Body of pancreas (tissue), 4 donors: Measurements from ENCODE around the gene PERP. TPM values are rescaled to one million over a fixed set of nuclear protein-coding genes. Genes with fewer than 3 reads are reported as not detected.

Experiments used
- ATAC-seq: fragments of 150-250 bp; one replicate; pipeline ENCODE4 v1.9.1; 2016
- DNase-seq, 4 donors: peaks; one replicate each; pipeline ENCODE4 v3.0.0-alpha.2; 2019
- H3K27ac ChIP-seq, 4 donors: fragments of 200-600 bp; sonication (generic); 1 replicate in 3 of 4; 2 replicates in 1 of 4; pipeline versions ENCODE4 v1.5.1 to v1.6.1; 2016 to 2019; ENCODE audit warnings: mild to moderate bottlenecking in 1 of 4, mixed read lengths in 1 of 4, moderate library complexity in 1 of 4
- H3K27me3 ChIP-seq, 2 donors: fragments of 200-600 bp; sonication (generic); one replicate each; pipeline ENCODE4 v1.6.0; 2016; ENCODE audit warnings: mild to moderate bottlenecking in 1 of 2
- H3K36me3 ChIP-seq, 2 donors: fragments of 200-600 bp; sonication (generic); replicated peaks in 1 of 2; 2 replicates each; pipeline ENCODE4 v1.5.1; 2016; ENCODE audit warnings: low read depth in 2 of 2; ENCODE audit not compliant: insufficient read depth in 1 of 2
- H3K4me1 ChIP-seq: fragments of 200-600 bp; sonication (generic); one replicate; pipeline ENCODE4 v1.6.0; 2016
- H3K4me3 ChIP-seq, 2 donors: fragments of 200-600 bp; sonication (generic); 1 replicate in 1 of 2; 2 replicates in 1 of 2; pipeline ENCODE4 v1.5.1; 2016 to 2019
- H3K9me3 ChIP-seq, 3 donors: fragments of 200-600 bp; sonication (generic); 1 replicate in 2 of 3; 2 replicates in 1 of 3; pipeline ENCODE4 v1.5.1; 2016
- POLR2A ChIP-seq, 3 donors: fragments of 450-650 bp; IDR thresholded peaks; one replicate each; pipeline ENCODE4 v1.6.1; 2016; ENCODE audit warnings: antibody characterized with exemption in 3 of 3, mild to moderate bottlenecking in 2 of 3
- WGBS, 2 donors: methylation state at CpG; one replicate each; pipeline ENCODE4 v1.1.5; 2017; 5-methylcytosine and 5-hydroxymethylcytosine counted together
- intact Hi-C: fragments of 100-400 bp; cut with DNase I; formaldehyde crosslinking; loops from one replicate; pipeline ENCODE4 v1.15.1; 2023
- total RNA-seq, 2 donors: library from RNA; depleted of rRNA; stranded (reverse); fragments of >200 nt; gene quantifications; one replicate each; pipeline ENCODE4 v1.1.0, GENCODE V29; 2016
- TF ChIP-seq, protein P1 (sequence below), 7 experiments: fragments of 450-650 bp in 4 of 7; fragments of 200-600 bp in 3 of 7; sonication (generic) in 3 of 7; IDR thresholded peaks; one replicate each; pipeline ENCODE4 v1.5.1; 2016 to 2019; ENCODE audit warnings: antibody characterized with exemption in 7 of 7

Gene PERP
- total RNA-seq, 2 donors from 2014 or later, result 16.5 to 35.8 TPM

DNA sequence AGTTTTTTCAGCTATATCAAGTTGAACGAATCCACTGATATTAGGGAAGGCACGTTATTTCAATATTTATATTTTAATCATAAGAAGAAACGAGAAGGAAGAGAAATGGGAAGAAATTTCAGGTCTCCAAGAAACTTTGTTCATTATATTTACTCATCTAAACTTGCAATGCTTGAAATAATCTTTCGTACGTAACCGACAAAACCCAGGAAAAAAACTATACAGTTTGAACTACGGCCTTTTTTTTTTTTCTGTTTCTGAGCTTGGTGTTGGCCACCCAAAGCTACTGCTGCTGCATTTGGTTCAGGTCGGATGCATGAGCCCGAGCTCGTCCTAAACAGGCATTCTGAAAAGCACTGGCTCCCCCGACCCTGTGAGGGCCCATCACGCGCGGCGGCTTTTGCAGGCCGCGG is 548 bp downstream of the PERP start:
- H3K4me3 ChIP-seq, result peak overlapping the region; percentile 41 to 48
- intact Hi-C loops, result no loop called here
- no peak for TF ChIP-seq POLR2A (IDR thresholded peaks at IDR 0.05)
- TF ChIP-seq, protein P1, sequence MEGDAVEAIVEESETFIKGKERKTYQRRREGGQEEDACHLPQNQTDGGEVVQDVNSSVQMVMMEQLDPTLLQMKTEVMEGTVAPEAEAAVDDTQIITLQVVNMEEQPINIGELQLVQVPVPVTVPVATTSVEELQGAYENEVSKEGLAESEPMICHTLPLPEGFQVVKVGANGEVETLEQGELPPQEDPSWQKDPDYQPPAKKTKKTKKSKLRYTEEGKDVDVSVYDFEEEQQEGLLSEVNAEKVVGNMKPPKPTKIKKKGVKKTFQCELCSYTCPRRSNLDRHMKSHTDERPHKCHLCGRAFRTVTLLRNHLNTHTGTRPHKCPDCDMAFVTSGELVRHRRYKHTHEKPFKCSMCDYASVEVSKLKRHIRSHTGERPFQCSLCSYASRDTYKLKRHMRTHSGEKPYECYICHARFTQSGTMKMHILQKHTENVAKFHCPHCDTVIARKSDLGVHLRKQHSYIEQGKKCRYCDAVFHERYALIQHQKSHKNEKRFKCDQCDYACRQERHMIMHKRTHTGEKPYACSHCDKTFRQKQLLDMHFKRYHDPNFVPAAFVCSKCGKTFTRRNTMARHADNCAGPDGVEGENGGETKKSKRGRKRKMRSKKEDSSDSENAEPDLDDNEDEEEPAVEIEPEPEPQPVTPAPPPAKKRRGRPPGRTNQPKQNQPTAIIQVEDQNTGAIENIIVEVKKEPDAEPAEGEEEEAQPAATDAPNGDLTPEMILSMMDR (IDR thresholded peaks at IDR 0.05), result no peak
- no peak for ATAC-seq
- peaks cover 22% of the 10 kb centered on the region for H3K4me1 ChIP-seq
- no peaks in the 10 kb centered on the region for H3K27me3 ChIP-seq
- peak overlapping the region; percentile 71 to 94 (median 90) for H3K27ac ChIP-seq
- 2 to 3% methylated on average over 17 of the region's 17 CpGs for WGBS, 2 donors
- H3K36me3 ChIP-seq, result no peaks in the 10 kb centered on the region
- no peak for DNase-seq
- no peaks in the 10 kb centered on the region for H3K9me3 ChIP-seq

DNA sequence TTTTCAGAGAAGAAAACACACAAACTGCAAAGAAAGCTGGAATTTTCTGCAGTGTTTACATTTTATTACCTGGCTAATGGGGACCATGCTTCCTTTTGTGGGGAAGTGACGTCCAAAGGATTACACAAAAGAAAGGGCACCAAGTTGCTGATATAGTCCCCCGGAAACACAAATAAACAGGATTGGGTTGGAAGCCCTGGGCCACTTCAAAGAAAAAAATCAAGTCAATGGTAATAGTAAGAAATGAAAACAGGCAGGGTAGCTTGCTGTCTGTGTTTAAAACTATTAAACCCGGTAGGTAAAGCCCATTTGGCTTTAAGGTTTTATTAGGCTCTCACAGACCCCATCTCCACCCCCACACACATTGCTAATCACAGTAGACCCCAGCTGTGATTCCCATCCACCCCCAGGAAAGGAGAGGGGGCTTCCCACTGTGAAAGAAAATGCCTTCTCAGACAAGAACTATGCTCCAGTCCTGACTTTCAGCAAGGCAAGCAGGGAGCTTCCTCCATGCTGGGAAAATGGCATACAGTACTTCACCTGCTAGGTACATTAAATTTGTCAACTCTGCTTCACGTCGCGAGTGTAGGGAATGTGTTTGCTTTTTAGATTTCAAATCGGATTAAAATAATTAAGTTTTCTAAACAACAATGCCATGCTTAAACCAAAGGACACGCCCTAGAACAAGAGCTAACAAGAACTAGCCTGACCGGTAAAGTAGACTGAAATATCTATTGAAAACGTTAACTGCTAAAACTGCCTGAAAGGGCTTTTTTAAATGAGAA is 1.1 kb downstream of the PERP start:
- Histone ChIP-seq H3K9me3 (no peaks in the 10 kb centered on the region), H3K36me3 (no peaks in the 10 kb centered on the region), H3K4me3 (peak overlapping the region in 1 of 2 donors; percentile 48), H3K27me3 (no peaks in the 10 kb centered on the region), H3K27ac (peak overlapping the region; percentile 57 to 94 (median 90)), H3K4me1 (peaks cover 22% of the 10 kb centered on the region)
- WGBS, 2 donors, result 5 to 12% methylated on average over 10 of the region's 10 CpGs
- intact Hi-C loops, result no loop called here
- ATAC-seq, result no peak
- peak in 1 of 4 donors; percentile 27 for DNase-seq
- no peak for TF ChIP-seq POLR2A (IDR thresholded peaks at IDR 0.05)
- TF ChIP-seq, protein P1 (IDR thresholded peaks at IDR 0.05), result no peak

DNA sequence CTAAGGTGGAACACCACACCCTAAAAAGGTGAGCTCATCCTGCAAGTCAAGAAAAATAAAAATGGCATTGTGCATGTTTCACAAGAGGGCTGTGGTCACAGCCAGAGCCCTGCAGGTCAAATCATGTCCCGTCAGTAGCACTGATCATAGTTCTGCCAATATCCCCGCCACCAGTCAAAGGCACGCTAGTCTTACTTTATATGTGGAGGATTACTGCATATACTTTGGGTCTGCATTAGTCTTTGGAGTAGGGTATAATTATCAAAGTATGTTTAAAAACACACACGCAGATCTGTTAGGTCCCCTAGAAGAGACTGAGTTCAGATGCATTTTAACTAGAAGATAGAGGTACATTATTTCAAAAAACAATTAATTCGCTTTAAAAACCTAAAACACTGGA is 1.8 kb downstream of the PERP start:
- no peaks in the 10 kb centered on the region for H3K9me3 ChIP-seq
- no peak overlapping the region for H3K4me3 ChIP-seq
- peaks cover 22% of the 10 kb centered on the region for H3K4me1 ChIP-seq
- WGBS, 2 donors, result 53 to 62% methylated on average over 5 of the region's 5 CpGs
- intact Hi-C loops, result no loop called here
- ATAC-seq (no peak), DNase-seq (peak in 2 of 4 donors; percentile 19 to 28)
- TF ChIP-seq POLR2A (IDR thresholded peaks at IDR 0.05), result no peak
- TF ChIP-seq, protein P1 (IDR thresholded peaks at IDR 0.05), result no peak
- no peaks in the 10 kb centered on the region for H3K27me3 ChIP-seq
- no peaks in the 10 kb centered on the region for H3K36me3 ChIP-seq
- peak overlapping the region; percentile 57 to 94 (median 90) for H3K27ac ChIP-seq

DNA sequence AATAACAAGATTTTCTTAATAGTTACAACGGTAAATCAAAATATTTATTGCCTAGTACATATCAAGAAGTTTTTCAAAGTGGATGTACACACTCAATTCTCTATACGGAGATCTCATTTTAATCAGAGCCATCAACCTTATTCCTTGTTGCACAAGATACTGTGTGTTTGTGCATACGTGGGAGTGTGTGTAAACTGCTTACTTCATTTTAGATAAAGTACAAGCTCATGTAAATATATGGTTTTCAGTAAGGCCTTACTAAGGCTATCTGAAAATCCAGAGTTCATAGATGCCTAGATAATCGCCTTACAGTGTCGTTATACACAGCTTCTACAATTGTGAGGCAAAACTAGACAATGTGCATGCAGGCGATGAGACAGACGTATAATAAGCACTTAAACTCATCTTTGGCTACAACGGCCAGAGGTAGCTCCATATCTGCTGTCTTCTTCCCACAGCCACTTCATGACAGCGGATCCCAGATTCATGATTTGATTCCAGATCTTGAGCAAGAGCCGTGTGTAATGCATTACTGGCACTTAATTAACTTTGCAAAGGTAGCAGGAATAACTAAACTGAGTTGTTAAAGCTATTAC is 2.5 kb downstream of the PERP start:
- intact Hi-C loops, result no loop called here
- H3K9me3 ChIP-seq, result no peaks in the 10 kb centered on the region
- 47 to 66% methylated on average over 10 of the region's 10 CpGs for WGBS, 2 donors
- ATAC-seq, result no peak
- no peak for TF ChIP-seq POLR2A (IDR thresholded peaks at IDR 0.05)
- TF ChIP-seq, protein P1 (IDR thresholded peaks at IDR 0.05), result no peak
- no peaks in the 10 kb centered on the region for H3K36me3 ChIP-seq
- no peaks in the 10 kb centered on the region for H3K27me3 ChIP-seq
- peaks cover 22% of the 10 kb centered on the region for H3K4me1 ChIP-seq
- no peak overlapping the region for H3K4me3 ChIP-seq
- H3K27ac ChIP-seq, result no peak overlapping the region
- DNase-seq, result no peak
